Measurements from ENCODE around the gene THRA. TPM values are rescaled to one million over a fixed set of nuclear protein-coding genes. Genes with fewer than 3 reads are reported as not detected.

Gene THRA
- total and polyA plus RNA-seq, 9 of the 15 experiments (the other 6 are each of a cell fraction or from before 2014, with no cell fraction given), result 0.34 to 23.4 (median 12.7) TPM

GRCh38 chr17:40121181-40122135 is 58.7 kb downstream of the THRA start, which contains the start of gene MSL1 (continued):
- TF ChIP-seq YY1 (IDR thresholded peaks at IDR 0.05; ENCODE audit: borderline replicate concordance in 1 of 3, control insufficient read depth in 1 of 3, extremely low read depth in 1 of 3, insufficient read depth in 3 of 3, insufficient read length in 1 of 3, insufficient replicate concordance in 2 of 3, low read depth in 1 of 3, low read length in 2 of 3) (peak in 1 of 3 experiments; percentile 47), NFIC (IDR thresholded peaks at IDR 0.05) (peak; percentile 63), POLR2H (tag; IDR thresholded peaks at IDR 0.05; ENCODE audit: low read depth) (peak; percentile 73; the same call in 1 of the 2 replicates), ZBTB2 (IDR thresholded peaks at IDR 0.05) (peak; percentile 67; the same call in 1 of the 2 replicates), KDM2B (CRISPR knock-in tag; IDR thresholded peaks at IDR 0.05) (peak; percentile 18; the same call in 1 of the 2 replicates), TBP (optimal IDR thresholded peaks at IDR 0.05; ENCODE audit: low read depth, low read length) (peak; percentile 44), DIDO1 (tag; IDR thresholded peaks at IDR 0.05; ENCODE audit: low read depth) (no peak), CGGBP1 (CRISPR knock-in tag; IDR thresholded peaks at IDR 0.05) (peak; percentile 71; the same call in 1 of the 2 replicates), MAZ (CRISPR knock-in tag; conservative IDR thresholded peaks at IDR 0.05 in 1 of 2, IDR thresholded peaks at IDR 0.05 in 1 of 2) (peak; percentile 73 to 80), E2F6 (IDR thresholded peaks at IDR 0.05; ENCODE audit: borderline replicate concordance in 1 of 2, extremely low read depth in 1 of 2, insufficient read depth in 1 of 2, insufficient read length in 1 of 2, low read depth in 1 of 2, low read length in 1 of 2, poor library complexity in 1 of 2, severe bottlenecking in 1 of 2) (peak in 1 of 2 experiments; percentile 74), ZFP91 (CRISPR knock-in tag; IDR thresholded peaks at IDR 0.05) (peak; percentile 81), SUPT5H (IDR thresholded peaks at IDR 0.05) (peak; percentile 70), ELK1 (CRISPR knock-in tag; IDR thresholded peaks at IDR 0.05) (no peak), ZNF740 (CRISPR knock-in tag; IDR thresholded peaks at IDR 0.05) (0 out of 2 replicates have a peak, but pooled peaks have one; percentile 76), ZNF740 (tag; IDR thresholded peaks at IDR 0.05) (no peak), NRF1 (conservative IDR thresholded peaks at IDR 0.05 in 1 of 2, IDR thresholded peaks at IDR 0.05 in 1 of 2) (peak; percentile 89 to 91)

Measured in K562 (cell line).